HTERT RPE-1 (cell line): ENCODE measurements around the gene PIGU.
"Not testable (repeated sequence)": the region's sequence is repeated elsewhere in the genome, so short reads cannot be mapped to it uniquely, and the experiment has no call there.

Experiments
- in situ Hi-C: fragments of 300-500 bp; cut with MboI; formaldehyde crosslinking; loops from 4 replicates; pipeline ENCODE4 v1.14.3; 2020; ENCODE audit warnings: low sequenced_read_pairs

Gene PIGU

DNA sequence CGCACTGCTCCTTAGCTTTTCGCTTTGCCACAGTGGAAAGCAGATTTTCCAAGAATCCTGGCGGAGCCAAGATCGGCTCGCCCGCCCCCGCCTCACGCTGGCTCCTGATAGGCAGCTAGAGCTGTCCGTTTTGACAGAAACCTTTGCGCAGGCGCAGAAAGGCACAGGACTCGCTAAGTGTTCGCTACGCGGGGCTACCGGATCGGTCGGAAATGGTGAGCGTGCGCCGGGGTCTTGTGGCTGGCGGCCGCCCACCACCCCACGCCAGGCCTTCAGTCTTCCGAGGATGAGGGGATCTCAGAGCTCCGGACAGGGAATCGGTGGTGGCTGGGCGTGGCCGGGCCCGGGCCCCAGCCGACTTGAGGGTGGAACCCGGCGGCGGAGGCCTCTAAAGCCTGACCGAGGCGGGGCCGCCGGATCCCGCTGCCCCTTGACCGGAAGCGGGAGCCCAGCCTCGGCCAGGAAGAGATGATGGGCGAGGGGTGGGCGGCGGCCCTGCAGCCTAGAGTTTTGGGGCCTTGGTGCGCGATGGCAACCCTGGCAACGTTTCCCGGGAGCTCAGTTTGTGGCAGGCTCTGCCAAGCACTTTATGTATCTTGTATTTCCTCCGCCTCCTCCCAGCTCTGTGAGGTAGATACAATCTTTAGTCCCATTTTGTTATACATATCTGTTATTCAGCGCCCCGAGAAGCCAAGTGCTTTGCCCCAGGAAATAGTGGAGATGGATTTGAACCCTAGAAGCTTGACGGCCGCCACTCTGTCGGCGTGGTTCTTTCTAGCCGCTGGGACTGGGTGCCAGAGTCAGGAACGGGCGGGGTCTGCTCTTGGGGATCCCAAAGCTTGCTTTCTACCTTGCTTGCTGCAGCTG lies 160.4 kb downstream of the PIGU start, which contains the start of gene DYNLRB1:
DYNLRB1 (plus strand) TSS at position 176 of the 867 bp plus-strand sequence; CDS start at position 213, 37 bp downstream.
- in situ Hi-C loops: no loop called here

DNA sequence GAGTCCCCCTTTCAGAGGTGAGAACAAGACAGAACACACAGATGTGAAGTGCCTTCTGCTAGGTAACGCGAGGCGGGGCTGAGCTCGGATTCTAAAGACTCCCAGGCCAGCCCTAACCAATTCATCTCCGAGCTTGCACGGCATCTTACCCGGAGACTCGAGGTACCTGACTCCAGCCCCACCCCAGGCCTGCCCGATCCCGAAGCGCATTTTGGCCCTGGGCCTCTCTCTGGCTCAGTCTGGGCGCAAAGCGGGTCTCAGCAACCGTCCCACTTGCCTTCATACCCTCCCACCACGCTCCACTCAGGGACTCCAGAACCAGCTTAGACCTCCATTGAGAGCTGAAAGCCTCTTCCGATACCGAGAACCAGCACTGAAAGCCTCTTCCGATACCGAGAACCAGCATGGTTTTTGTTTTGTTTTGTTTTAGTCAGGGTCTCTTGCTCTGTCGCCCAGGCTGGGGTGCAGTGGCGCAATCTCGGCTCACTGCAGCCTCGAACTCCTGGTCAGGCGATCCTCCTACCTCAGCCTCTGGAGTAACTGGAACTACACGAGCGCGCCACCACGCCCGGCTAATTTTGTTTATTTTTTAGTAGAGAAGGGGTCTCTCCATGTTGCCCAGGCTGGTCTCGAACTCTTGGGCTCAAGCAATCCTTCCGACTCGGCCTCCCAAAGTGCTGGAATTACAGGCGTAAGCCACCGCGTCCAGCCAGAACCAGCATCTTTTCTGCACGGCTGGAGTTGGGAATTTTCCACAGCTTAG lies 161.2 kb downstream of the PIGU start:
- in situ Hi-C loops: no loop called here

DNA sequence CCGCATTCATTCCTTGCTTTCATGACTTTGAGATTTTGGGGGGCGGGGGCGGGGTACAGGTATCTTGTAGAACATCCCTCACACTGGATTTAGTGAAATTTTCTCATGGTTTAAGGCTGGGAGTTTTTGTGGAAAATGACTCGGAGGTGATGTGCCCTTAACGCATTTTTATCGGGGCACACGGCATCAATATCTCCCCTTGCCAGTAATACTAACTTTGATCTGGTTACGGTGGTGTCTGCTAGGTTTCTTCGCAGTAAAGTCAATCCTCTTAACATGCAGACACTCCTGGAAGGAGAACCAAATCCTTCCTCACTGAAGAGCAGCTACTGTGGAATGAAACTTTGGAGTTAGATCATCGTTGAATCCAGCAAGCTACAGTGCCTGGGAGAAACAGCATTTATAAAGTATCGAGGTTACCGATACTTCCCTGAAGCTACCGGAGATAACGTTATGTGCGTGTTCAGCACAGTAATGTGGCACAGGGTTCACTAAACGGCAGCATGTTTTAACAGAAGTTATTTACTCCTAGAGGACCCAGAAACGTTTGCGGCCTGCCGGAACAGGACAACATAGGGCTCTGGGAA lies 161.9 kb downstream of the PIGU start:
- in situ Hi-C loops: no loop called here

DNA sequence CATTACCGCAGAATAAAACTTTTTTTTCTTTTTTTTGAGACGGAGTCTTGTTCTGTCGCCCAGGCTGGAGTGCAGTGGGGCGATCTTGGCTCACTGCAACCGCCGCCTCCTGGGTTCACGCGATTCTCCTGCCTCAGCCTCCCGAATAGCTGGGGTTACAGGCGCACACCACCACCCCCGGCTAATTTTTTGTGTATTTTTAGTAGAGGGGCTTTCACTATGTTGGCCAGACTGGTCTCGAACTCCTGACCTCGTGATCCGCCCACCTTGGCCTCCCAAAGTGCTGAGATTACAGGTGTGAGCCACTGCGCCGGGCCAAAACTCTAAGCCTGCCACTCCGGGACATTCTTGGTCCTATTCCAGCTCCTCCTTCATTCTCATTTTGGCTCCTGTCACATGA lies 162.9 kb downstream of the PIGU start:
- in situ Hi-C loops: not testable (repeated sequence)

DNA sequence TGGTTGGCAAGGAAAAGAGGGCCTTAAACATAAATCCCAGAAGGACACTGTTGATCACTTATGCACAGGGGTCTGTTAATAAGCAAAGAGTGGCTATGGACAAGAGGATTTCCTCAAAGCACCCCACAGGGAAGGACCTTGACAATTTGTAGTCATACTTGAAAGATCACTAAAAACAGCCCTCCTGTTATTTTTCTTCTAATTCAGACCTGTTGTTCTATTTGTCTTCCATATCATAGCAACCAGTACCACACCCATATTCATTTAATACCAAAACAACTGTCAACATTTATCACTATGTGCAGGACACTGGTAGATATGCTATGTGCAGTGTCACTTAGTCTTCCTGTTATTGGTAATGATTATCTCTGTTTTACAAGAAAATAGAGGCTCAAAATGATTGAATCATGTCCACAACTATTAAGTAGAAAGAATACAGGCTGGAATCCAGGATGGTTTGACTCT lies 163.9 kb downstream of the PIGU start:
- in situ Hi-C loops: no loop called here

DNA sequence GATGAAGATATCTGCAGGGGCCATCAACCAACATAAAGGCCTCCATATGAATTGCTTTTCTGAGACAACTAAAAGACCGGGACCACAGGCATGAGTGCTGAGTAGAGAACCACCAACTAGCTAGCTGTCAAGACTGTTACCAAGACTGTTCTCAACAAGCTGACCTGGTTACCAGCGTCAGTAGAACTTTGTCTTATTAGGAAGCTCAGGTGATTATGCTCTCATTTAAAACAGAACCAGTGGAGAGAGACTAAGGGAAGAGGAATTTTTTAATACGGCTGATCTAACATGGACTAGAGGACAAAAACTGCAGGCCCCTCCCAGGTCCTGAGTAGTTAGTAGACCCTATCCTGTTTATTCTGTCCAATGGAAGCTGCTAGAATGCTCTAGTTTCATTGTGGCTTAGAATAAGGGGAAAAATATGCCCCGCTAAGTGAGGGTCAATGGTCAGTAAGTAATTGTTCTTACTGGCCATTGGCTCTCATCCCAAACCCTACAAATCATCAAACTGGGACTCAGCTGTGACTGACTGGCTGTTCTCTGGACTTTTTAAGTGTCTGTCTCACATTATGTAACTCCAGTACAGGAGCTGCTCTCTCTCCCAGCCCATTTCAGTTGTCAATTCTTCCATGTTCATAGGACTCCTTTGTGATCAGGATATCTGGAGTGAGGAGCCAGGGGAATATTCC lies 164.5 kb downstream of the PIGU start:
- in situ Hi-C loops: no loop called here

DNA sequence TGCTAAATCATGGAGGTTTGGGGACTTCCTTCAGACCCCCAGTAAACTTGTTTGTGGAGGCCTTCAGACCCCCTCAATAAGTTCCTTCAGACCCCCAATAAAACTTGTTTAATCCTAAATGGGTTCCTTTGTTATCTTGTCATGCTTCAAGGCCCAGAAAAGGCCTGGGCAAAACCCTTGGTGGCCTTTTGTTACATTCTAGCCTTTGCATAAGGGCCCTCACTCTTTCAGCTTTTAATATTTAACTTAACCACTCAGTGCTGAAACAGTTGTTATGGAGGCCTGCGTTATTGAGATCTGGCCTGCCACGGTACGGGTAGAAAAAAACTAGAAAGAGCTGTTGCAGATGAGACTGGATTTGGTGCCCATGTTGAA lies 165.0 kb downstream of the PIGU start:
- in situ Hi-C loops: no loop called here

DNA sequence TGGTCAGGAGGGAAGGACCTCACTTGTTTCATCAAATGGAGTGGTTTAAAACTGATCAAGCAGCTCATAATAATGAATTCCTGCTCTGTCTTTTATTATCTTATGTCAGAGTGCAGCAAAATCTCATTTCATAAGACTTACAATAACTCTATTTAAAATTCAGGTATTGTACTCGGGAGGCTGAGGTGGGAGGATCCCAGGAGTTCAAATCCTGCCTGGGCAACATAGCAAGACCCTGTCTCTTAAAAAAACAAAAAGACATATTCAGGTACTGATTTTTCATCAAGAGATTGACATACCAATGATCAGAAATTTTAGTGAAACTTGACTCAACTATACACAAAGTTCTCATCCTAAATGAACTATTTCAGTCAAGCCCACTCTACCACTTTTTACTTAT lies 166.3 kb downstream of the PIGU start:
- in situ Hi-C loops: no loop called here
